OCI-LY3 (cell line): Measurements from ENCODE around the gene DIO1.

Source experiments
- EZH2phosphoT487 ChIP-seq: fragments of 200-600 bp; shearing (Covaris generic); IDR thresholded peaks from 2 replicates; pipeline ENCODE4 v1.6.1; 2018; ENCODE audit warnings: antibody characterized with exemption, mixed run types, low read depth
- TF ChIP-seq, protein P1 (sequence below): fragments of 200-600, 300-600 bp; sonication (generic); IDR thresholded peaks from 2 replicates; pipeline ENCODE4 v1.5.1; 2014; ENCODE audit warnings: antibody characterized with exemption, low read length, low read depth

DNA sequence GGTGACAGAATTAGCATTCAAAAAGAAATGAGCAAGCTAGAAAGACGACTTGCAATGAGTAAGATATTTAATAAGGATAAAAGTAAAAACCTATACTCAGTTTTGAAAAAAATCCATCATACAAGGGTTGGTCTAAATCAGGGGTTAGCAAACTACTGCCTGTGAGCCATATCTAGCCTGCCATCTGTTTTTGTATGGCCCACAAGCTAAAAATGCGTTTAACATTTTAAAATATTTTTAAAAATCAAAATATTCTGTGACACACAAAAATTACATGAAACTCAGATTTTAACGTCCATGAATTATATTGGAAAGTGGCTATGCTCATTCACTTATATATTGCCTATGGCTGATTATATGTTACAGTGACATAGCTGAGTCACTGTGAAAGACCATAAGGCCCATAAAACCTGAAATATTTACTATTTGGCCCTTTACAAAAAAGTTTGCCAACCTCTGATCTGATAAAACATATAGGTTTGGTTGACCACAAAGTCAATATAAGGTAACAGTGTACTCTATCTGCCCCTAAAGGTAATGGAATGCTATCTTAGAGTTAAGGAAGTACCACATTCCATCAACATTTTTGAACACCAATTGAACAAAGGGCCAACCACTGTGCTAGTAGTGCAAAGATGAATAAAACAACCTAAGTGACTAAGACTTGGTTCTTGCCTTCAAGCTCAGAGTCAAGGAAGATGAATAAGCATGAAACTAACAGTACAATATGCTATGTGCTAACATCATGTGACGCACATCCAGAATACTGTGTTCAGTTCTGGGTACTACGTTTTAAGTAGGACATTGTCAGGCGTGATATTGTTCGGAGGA is 48.4 kb downstream of the DIO1 start:
- no peak for TF ChIP-seq EZH2phosphoT487
- TF ChIP-seq, protein P1, sequence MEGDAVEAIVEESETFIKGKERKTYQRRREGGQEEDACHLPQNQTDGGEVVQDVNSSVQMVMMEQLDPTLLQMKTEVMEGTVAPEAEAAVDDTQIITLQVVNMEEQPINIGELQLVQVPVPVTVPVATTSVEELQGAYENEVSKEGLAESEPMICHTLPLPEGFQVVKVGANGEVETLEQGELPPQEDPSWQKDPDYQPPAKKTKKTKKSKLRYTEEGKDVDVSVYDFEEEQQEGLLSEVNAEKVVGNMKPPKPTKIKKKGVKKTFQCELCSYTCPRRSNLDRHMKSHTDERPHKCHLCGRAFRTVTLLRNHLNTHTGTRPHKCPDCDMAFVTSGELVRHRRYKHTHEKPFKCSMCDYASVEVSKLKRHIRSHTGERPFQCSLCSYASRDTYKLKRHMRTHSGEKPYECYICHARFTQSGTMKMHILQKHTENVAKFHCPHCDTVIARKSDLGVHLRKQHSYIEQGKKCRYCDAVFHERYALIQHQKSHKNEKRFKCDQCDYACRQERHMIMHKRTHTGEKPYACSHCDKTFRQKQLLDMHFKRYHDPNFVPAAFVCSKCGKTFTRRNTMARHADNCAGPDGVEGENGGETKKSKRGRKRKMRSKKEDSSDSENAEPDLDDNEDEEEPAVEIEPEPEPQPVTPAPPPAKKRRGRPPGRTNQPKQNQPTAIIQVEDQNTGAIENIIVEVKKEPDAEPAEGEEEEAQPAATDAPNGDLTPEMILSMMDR = no peak
